Activated CD8-positive, alpha-beta memory T cell treated with anti-CD3 and anti-CD28 coated beads, Interleukin-2, amount 50 U/mL, for 4 hours (primary cell): Measurements from ENCODE around the gene HMG20A.
A peak's percentile ranks its signal among the peaks of the same experiment; 100 is the strongest.

ENCODE experiments used
- DNase-seq: peaks from one replicate; pipeline ENCODE4 v3.0.0-alpha.2; 2020

Gene HMG20A

DNA sequence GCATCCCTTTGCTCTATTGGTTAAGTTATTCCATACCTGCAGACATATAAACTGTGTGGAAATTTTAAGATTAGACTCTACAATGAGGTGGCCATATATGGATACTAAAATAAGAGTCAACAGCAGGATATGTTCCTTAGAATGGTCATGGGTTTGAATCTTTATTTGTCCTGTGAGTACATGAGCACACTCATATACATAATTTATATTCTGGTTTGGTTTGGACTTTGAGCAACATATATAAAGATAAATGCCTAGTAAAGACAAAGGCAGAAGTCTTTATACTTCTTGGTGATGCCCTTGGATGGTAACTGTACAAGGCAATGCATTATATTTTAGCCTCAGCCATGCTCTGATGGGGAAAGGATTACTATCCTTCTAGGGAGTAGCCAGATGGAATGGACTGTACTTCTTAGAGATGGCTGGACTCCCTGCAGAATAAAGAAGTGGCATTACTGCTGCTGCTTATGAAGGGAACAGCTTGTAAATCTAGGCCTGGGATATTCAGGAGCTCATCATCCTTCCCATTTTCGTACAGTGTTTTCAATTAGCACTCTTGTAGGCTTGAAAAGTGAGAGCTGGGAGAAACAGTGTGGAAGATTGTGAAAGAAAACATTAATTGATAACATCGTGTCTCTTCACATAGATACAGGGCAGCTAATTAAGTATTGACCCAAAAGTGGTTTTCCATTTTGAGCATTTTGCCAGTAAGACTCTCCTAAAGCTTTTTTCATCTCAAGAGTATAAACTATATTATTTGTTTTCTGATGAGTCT lies 60.4 kb downstream of the HMG20A start:
- no peak for DNase-seq

DNA sequence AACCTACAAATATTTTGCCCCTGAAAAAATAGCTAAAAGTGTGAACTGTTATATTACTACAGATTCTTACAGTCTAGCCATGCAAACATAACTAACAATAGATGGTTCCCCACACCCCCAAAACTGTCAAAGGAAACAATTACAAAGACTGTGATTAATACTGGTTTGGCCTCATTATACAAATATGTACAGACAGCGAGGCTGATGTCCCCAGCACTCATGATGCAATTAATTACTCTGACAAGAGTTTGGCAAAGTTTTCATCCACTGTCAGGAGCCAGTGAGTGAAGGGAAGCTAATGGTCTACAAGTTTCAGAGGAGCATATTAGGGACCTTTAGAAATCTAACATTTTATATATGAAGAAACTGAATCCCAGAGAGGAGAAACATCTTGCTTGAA lies 61.0 kb downstream of the HMG20A start:
- DNase-seq, result no peak

DNA sequence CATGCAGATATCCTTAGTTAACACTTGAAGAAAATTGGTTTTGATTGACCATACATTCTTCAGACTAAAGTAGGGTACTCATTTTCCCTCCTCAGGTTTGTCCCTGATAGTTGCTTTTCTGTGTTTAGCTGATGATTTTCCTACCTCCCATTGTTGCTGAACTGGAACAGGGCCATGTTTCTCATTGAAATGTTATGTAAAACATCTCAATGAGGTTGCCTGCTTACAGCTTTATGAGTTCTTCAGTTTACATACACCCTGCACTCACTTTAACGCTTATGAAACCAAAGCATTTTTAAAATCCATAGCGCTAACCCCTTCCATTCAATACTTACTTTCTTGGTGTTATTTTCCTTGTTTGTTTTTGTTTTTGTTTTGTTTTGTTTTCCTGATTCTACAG lies 61.9 kb downstream of the HMG20A start:
- no peak for DNase-seq

- DNase-seq, result no peak
These were observed 62.9 kb downstream of the HMG20A start for GRCh38 chr15:77483425-77484140.

DNA sequence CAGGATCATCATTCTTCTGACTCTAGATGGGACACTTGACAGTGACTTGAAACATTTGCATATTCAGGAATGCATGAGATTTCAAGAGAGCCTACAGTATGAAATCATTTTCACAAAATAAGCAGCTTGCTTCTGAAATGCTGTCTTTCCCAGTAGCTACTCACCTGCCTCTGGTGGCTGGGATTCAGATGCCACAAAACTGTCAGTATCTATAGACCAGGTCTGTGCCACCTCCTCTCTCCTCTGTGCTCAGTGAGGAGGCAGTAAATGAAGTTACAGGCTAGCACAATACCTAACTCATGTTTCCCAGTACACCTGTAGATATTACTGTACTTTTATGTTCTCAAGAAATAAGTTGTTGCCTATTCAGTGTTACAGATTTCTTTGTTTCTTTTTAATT lies 64.3 kb downstream of the HMG20A start:
- DNase-seq, result no peak

DNA sequence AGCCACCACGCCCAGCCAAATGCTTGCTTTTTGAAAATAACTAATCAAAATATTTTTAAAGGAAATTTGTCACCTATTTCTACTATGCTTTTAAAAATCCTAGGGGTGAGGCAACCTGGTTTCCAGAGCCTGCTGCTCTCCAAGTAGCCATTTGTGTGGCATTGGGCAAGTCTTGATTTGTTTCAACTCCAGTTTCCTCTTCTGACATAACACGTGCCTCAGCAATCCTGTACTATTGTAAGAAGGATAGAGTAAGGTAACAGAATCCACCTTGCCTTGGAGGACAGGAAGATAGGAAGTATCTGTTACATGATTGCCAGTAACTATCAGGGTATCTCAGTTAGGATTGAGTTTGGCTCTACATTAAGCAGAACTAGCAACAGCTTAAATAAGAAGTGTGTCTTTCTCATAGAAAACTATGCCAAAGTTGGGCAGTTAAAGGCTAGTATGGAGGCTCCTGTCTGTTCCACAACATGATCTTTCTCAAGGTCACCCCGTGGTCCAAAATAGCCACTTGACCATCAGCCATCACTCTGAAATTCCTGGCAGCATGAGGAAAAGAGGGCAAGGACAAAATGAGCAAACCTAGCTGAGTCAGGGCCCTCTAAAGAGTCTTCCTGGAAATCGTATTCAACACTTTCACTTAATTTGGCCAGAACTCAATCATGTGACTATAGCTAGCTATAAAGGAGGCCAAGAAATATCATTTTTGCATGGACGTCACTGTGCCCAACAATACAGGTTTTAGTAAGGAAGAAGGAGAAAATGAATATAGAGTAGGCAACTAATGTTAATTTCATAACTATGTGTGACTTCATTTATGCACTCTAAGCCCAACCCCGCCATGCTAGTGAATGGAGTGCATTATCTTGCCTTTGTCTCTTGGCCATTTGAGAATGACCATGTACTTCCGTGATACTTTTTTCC lies 66.1 kb downstream of the HMG20A start:
- DNase-seq, result no peak

DNA sequence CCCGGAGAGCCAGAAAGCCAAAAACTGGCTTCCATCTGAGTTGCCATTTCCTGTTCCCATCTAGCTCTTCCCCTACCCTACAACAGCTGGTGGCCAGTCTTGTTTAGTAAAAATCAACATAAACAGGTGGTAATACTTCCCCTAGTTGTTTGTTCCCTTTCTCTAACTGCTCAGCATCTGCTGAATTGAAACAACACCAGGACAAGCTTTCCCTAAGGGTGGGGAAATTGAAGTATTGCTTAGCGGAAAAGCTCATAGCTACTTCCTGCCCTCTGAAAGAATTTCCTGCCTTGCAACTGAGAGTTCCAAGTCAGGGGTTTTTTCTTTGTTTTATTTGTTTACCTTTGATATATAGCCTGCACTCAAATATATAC lies 66.8 kb downstream of the HMG20A start:
- no peak for DNase-seq

DNA sequence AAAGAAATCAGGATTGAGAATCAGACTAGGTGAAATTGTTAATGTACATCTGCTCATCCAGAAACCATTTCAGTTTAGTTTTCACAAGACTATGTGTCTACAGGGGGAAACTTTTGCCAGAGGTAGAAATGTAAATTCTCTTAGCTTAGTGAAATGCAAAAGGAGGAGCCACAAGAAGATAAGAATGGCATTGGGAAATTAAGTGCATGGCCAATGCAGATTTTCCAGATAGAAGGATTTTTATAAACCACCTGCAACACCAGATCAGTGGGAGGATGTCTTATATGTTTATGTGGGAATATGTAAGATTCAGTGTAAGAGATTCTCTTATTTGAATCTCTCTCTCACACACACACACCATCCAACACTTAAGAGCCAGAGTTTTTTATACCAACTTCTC lies 67.2 kb downstream of the HMG20A start:
- DNase-seq, result no peak

- DNase-seq, result no peak
These were observed 69.0 kb downstream of the HMG20A start for GRCh38 chr15:77489647-77490046.

- DNase-seq, result no peak
These were observed 72.7 kb downstream of the HMG20A start for GRCh38 chr15:77493324-77493907.

- no peak for DNase-seq
These were observed 73.6 kb downstream of the HMG20A start for GRCh38 chr15:77494073-77494867.

- no peak for DNase-seq
These were observed 74.3 kb downstream of the HMG20A start for GRCh38 chr15:77494964-77495363.

DNA sequence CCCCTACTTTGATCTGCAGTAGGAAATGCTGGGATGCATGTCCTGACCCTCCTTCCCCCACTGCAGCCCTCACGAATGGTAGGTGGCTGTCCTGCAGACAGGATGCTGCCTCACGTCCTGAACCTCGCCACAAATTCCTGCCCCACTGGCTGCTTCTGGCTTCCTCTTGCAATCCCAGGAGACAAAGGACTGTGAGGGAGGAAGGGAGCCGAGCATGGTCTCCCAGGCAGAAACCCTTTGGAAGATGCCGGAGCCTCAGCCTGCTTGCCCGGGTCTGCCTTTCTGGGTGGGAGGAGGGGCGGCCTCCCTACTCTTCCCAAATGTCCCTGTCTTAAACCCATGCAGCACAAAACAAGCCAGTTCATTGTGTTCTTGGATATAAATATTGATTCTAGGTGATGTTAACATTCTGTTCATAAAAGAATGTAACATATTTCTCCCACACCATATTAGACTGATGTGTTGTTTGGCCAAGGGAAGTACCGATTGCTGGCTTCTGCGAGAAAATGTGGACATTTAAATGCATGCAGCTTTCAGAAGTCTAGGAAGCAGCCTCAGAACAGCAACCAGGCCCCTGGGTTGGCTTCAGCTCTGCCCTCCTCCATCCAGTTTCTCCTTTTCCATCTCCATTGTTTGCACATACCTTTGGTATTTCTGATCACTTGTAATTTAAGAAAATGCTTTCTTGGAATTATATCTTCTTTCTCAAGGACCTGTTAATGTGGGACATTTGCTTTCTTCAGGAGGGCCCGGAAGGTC lies 75.3 kb downstream of the HMG20A start:
- DNase-seq, result no peak

DNA sequence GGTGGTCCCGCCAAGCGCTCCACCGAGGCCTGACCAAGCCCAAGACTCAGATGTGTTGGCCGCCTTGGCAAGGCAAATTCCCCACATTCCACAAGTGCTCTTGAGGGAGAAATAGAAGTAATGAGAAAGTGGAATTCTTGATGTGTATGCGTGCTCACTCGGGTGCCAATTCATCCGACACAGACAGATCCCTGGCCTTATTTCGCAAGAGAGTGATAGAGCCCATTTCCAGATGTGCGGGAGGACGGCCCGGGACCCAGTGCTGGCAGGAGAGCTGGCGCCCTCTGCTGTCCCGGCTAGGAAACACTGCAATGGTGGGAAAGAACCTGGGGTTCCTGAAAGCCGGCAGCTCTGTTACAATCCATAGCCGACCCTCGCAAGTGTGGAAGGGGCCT lies 76.0 kb downstream of the HMG20A start:
- DNase-seq, result peak; percentile 78

- DNase-seq, result no peak
These were observed 76.5 kb downstream of the HMG20A start for GRCh38 chr15:77497110-77497737.

- no peak for DNase-seq
These were observed 77.3 kb downstream of the HMG20A start for GRCh38 chr15:77497942-77498361.

GRCh38 chr15:77499087-77499760 lies 78.5 kb downstream of the HMG20A start:
- DNase-seq, result no peak

DNA sequence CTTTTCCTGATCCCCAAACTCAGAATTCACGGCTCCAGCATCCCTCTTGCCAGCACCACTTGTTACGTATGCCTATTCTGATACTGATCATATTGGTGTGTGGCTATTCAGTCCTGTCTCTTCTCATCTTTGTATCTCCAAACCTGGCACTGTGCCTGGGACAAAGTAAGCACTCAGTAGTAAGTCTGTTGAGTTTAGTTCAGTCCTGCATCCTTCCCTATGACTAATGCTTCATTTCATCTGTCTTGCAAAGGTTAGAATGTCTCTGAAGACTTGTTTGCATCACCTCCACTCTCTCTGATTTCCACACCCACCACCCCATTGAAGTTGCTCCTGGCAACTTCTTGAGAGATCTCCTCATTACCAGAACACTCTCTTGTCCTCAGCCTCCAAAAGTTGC lies 80.3 kb downstream of the HMG20A start:
- DNase-seq, result no peak

DNA sequence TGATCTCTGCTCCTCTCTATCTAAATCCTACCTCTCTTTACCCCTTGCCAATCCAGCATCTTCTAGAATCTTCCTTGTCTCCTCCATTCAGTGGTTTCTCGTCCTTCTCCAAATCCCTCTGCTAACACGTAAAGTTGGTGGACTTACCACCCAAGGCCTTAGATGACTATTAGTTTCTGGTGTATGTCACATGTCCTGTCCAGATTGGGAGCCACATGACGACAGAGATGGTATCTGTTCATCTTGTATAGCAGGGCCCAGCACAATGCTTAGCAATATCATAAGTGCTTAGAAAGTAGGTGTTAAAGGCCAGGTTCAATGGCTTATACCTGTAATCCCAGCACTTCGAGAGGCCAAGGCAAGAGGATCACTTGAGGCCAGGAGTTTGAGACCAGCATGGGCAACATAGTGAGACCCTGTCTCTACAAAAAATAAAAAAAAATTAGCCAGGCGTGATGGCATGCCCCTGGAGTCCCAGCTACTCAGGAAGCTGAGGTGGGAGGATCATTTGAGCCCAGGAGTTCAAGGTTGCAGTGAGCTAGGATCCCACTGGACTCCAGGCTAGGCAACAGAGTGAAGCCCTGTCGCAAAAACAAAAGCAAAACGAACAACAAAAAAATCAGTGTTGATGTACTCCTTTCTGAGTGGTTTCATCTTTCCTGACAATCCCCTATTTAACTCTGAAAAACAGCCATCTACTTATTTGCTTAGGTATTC lies 81.8 kb downstream of the HMG20A start:
- DNase-seq, result no peak

- no peak for DNase-seq
These were observed 82.6 kb downstream of the HMG20A start for GRCh38 chr15:77503240-77503639.
